Measurements from ENCODE around the gene UMODL1.

The UMODL1 gene

GRCh38 chr21:42156690-42157605 lies 85.8 kb downstream of the UMODL1 start:
- no peak for DNase-seq (ENCODE audit: insufficient read length)
- no peak for FAIRE-seq
- TF ChIP-seq POLR2A (IDR thresholded peaks at IDR 0.05; ENCODE audit: low read depth, low read length) (no peak), TAF1 (IDR thresholded peaks at IDR 0.05; ENCODE audit: borderline replicate concordance, low read depth, low read length) (no peak), POLR2AphosphoS5 (IDR thresholded peaks at IDR 0.05; ENCODE audit: low read depth, low read length) (no peak)

GRCh38 chr21:42157606-42158310 lies 86.6 kb downstream of the UMODL1 start:
- FAIRE-seq, result no peak
- no peak for DNase-seq (ENCODE audit: insufficient read length)
- no peak for TF ChIP-seq POLR2A (IDR thresholded peaks at IDR 0.05; ENCODE audit: low read depth, low read length)
- no peak for TF ChIP-seq TAF1 (IDR thresholded peaks at IDR 0.05; ENCODE audit: borderline replicate concordance, low read depth, low read length)
- no peak for TF ChIP-seq POLR2AphosphoS5 (IDR thresholded peaks at IDR 0.05; ENCODE audit: low read depth, low read length)

- no peak for DNase-seq (ENCODE audit: insufficient read length)
- TF ChIP-seq TAF1 (IDR thresholded peaks at IDR 0.05; ENCODE audit: borderline replicate concordance, low read depth, low read length) (no peak), POLR2AphosphoS5 (IDR thresholded peaks at IDR 0.05; ENCODE audit: low read depth, low read length) (no peak), POLR2A (IDR thresholded peaks at IDR 0.05; ENCODE audit: low read depth, low read length) (no peak)
- FAIRE-seq, result no peak
Measured at GRCh38 chr21:42158846-42159245, 87.7 kb downstream of the UMODL1 start.

DNA sequence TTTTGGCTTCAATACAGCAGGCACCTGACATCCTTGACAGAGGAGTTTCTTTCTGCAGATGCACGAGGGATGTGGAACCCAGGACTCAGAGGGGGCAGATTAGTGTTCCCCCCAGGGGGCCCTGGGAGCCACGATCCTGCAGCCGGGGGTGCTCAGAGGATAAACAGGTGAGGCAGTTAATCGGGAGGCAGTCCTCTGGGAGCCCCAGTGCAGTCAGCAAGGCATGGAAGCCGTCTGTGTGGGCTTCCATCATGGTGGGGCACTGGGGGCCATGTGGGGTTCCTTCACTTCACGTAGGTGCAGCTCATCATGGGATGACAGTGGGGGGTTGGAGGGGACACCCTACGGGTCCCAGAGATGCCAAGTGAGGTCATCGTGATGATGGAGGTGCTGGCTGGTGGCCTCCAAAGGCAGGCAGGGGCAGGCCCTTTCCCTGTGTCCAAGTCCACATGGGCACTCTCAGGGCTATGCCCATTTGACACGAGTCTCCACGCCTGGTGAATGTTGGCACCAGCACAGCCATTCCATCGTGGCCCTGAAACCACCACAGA lies 88.5 kb downstream of the UMODL1 start:
- no peak for FAIRE-seq
- no peak for DNase-seq (ENCODE audit: insufficient read length)
- TF ChIP-seq POLR2AphosphoS5 (IDR thresholded peaks at IDR 0.05; ENCODE audit: low read depth, low read length) (no peak), POLR2A (IDR thresholded peaks at IDR 0.05; ENCODE audit: low read depth, low read length) (no peak), TAF1 (IDR thresholded peaks at IDR 0.05; ENCODE audit: borderline replicate concordance, low read depth, low read length) (no peak)

DNA sequence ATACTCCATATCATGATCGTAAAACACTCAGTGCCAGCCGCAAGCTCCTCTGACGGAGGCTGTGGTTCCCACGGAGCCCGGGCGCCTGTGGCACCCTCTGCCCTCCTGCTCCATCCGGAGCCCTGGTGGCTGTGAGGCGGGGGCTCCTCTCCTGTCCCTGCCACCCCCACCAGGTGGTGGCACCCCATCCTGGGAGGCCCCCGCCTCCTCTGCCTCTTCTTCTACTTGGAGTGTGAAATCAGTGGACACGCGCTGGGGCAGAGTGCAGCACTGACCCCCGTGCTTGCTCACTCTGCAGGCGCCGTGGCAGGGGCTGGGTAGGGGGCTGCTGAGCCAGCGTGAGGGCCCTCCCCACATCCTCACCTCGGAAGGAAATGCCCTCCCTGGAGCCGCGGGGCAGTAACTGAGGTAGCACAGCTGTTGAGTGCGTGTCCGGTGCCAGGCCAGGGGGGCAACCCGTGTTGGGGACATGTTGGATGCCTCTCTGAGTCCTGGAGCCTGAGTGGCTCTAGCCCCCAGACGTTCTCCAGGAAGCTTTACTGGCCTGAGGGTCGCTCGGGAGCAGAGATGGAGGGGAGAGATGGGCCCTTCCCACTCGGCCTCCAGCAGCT lies 89.1 kb downstream of the UMODL1 start:
- DNase-seq (ENCODE audit: insufficient read length) (no peak), FAIRE-seq (no peak)
- TF ChIP-seq POLR2AphosphoS5 (IDR thresholded peaks at IDR 0.05; ENCODE audit: low read depth, low read length), result no peak
- no peak for TF ChIP-seq TAF1 (IDR thresholded peaks at IDR 0.05; ENCODE audit: borderline replicate concordance, low read depth, low read length)
- no peak for TF ChIP-seq POLR2A (IDR thresholded peaks at IDR 0.05; ENCODE audit: low read depth, low read length)

DNA sequence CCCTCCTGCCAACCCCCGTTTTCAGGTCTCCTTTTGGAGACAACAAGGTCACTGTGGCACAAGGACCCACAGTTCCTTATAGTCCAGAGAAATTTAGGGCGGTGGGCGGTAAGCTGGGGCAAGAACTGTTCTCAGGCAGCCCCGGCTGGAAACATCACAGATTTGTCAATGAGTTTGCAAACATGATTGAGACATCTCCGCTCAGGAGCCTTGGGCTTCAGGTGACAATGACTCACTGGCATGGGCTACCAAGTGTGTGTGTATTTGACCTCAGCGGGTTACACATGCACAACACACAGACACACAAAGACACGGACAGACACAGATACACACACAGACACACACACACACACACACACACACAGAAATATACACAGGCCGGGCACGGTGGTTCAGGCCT lies 89.6 kb downstream of the UMODL1 start:
- DNase-seq (ENCODE audit: insufficient read length), result no peak
- no peak for FAIRE-seq
- TF ChIP-seq POLR2AphosphoS5 (IDR thresholded peaks at IDR 0.05; ENCODE audit: low read depth, low read length), result no peak
- TF ChIP-seq TAF1 (IDR thresholded peaks at IDR 0.05; ENCODE audit: borderline replicate concordance, low read depth, low read length), result no peak
- TF ChIP-seq POLR2A (IDR thresholded peaks at IDR 0.05; ENCODE audit: low read depth, low read length), result no peak

GRCh38 chr21:42161401-42161955 lies 90.4 kb downstream of the UMODL1 start:
- TF ChIP-seq POLR2AphosphoS5 (IDR thresholded peaks at IDR 0.05; ENCODE audit: low read depth, low read length) (no peak), POLR2A (IDR thresholded peaks at IDR 0.05; ENCODE audit: low read depth, low read length) (no peak), TAF1 (IDR thresholded peaks at IDR 0.05; ENCODE audit: borderline replicate concordance, low read depth, low read length) (no peak)
- DNase-seq (ENCODE audit: insufficient read length) (no peak), FAIRE-seq (no peak)

GRCh38 chr21:42161956-42162681 lies 91.0 kb downstream of the UMODL1 start:
- DNase-seq (ENCODE audit: insufficient read length), result no peak
- FAIRE-seq, result no peak
- TF ChIP-seq TAF1 (IDR thresholded peaks at IDR 0.05; ENCODE audit: borderline replicate concordance, low read depth, low read length) (no peak), POLR2AphosphoS5 (IDR thresholded peaks at IDR 0.05; ENCODE audit: low read depth, low read length) (no peak), POLR2A (IDR thresholded peaks at IDR 0.05; ENCODE audit: low read depth, low read length) (no peak)

DNA sequence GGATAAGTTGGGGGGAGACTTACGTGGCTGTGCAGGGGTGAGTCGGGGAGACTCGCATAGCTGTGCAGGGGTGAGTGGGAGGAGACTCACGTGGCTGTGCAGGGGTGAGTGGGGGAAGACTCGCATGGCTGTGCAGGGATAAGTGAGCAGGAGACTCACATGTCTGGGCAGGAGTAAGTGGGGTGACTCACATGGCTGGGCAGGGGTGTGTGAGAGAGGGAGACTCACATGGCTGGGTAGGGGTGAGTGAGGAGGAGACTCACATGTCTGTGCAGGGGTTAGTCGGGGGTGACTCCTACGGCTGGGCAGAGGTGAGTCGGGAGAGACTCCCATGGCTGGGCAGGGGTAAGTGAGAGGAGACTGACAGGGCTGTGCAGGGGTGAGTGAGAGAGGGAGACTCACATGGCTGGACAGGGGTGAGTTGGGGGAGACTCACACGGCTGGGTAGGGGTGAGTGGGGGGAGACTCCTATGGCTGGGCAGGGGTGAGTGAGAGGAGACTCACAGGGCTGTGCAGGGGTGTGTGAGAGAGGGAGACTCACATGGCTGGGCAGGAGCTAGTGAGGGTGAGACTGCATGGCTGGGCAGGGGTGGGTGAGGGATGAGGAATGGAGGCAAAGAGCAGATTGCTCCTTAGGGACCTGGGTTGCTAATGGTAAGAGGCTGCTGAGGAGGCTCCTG lies 91.9 kb downstream of the UMODL1 start:
- no peak for FAIRE-seq
- TF ChIP-seq POLR2A (IDR thresholded peaks at IDR 0.05; ENCODE audit: low read depth, low read length) (no peak), POLR2AphosphoS5 (IDR thresholded peaks at IDR 0.05; ENCODE audit: low read depth, low read length) (no peak), TAF1 (IDR thresholded peaks at IDR 0.05; ENCODE audit: borderline replicate concordance, low read depth, low read length) (no peak)
- DNase-seq (ENCODE audit: insufficient read length), result no peak

GRCh38 chr21:42163511-42163863 lies 92.4 kb downstream of the UMODL1 start:
- no peak for FAIRE-seq
- TF ChIP-seq TAF1 (IDR thresholded peaks at IDR 0.05; ENCODE audit: borderline replicate concordance, low read depth, low read length), result no peak
- no peak for TF ChIP-seq POLR2A (IDR thresholded peaks at IDR 0.05; ENCODE audit: low read depth, low read length)
- no peak for TF ChIP-seq POLR2AphosphoS5 (IDR thresholded peaks at IDR 0.05; ENCODE audit: low read depth, low read length)
- no peak for DNase-seq (ENCODE audit: insufficient read length)

Data from GM12892 (cell line).